DND-41 (cell line): ENCODE data around the gene AGRN.

ENCODE experiments used
- ATAC-seq: fragments of 200-7000 bp; cut with Tn5 transposase; 3 replicates; pipeline ENCODE4 v1.9.1; 2021; ENCODE audit warnings: low read depth; ENCODE audit not compliant: insufficient read depth
- DNase-seq: peaks from one replicate; pipeline ENCODE4 v3.0.0-alpha.2; 2020
- H2AFZ ChIP-seq: 2 replicates; pipeline ENCODE4 v1.6.0; 2012; ENCODE audit warnings: low read depth, low read length
- H3K27ac ChIP-seq: 2 replicates; pipeline ENCODE4 v1.5.1; 2012; ENCODE audit warnings: low read length, inconsistent platforms
- H3K27me3 ChIP-seq: fragments of 200-600 bp; sonication (generic); 2 replicates; pipeline ENCODE4 v1.6.0; 2012; ENCODE audit warnings: low read length, mild to moderate bottlenecking, inconsistent platforms; ENCODE audit not compliant: insufficient read depth, poor library complexity
- H3K36me3 ChIP-seq: 2 replicates; pipeline ENCODE4 v1.5.1; 2012; ENCODE audit warnings: low read length, inconsistent platforms; ENCODE audit not compliant: insufficient read depth
- H3K4me1 ChIP-seq: 2 replicates; pipeline ENCODE4 v1.5.1; 2012; ENCODE audit warnings: mild to moderate bottlenecking, low read length; ENCODE audit not compliant: insufficient read depth
- H3K4me2 ChIP-seq: 2 replicates; pipeline ENCODE4 v1.6.0; 2012; ENCODE audit warnings: mild to moderate bottlenecking, moderate library complexity, low read length, inconsistent platforms; ENCODE audit not compliant: insufficient read depth
- H3K4me3 ChIP-seq, 2 experiments: fragments of 200-600 bp in 1 of 2; shearing (Covaris generic) in 1 of 2; 2 replicates each; pipeline ENCODE4 v1.5.1; 2012 to 2016; ENCODE audit warnings: inconsistent platforms in 2 of 2, low read length in 2 of 2, mild to moderate bottlenecking in 2 of 2, low read depth in 1 of 2, moderate library complexity in 1 of 2
- H3K79me2 ChIP-seq: 2 replicates; pipeline ENCODE4 v1.6.0; 2012; ENCODE audit warnings: low read length, inconsistent platforms; ENCODE audit not compliant: insufficient read depth
- H3K9ac ChIP-seq: 2 replicates; pipeline ENCODE4 v1.6.0; 2012; ENCODE audit warnings: low read depth, mild to moderate bottlenecking, inconsistent platforms, low read length, moderate library complexity
- H3K9me3 ChIP-seq: 2 replicates; pipeline ENCODE4 v1.5.1; 2012; ENCODE audit warnings: low read length, moderate library complexity, mild to moderate bottlenecking, inconsistent platforms; ENCODE audit not compliant: insufficient read depth, severe bottlenecking
- H4K20me1 ChIP-seq: 2 replicates; pipeline ENCODE4 v1.6.0; 2012; ENCODE audit warnings: low read length; ENCODE audit not compliant: insufficient read depth
- EZH2 ChIP-seq: IDR thresholded peaks from 3 replicates; pipeline ENCODE4 v1.6.1; 2012; ENCODE audit warnings: borderline replicate concordance, low read depth, mild to moderate bottlenecking, moderate library complexity, low read length, inconsistent platforms; ENCODE audit not compliant: severe bottlenecking
- TF ChIP-seq, protein P1 (sequence below): IDR thresholded peaks from 2 replicates; pipeline ENCODE4 v1.5.1; 2012; ENCODE audit warnings: borderline replicate concordance, low read length, moderate library complexity, mild to moderate bottlenecking; ENCODE audit not compliant: poor library complexity, severe bottlenecking; ENCODE audit errors: extremely low read depth

The AGRN gene

GRCh38 chr1:978835-979743 lies 40.8 kb upstream of the AGRN start:
- Histone ChIP-seq H3K79me2 (no peaks in the 10 kb centered on the region), H3K27me3 (peaks cover 9% of the 10 kb centered on the region), H3K9me3 (no peaks in the 10 kb centered on the region), H3K4me2 (no peak overlapping the region), H3K27ac (no peak overlapping the region), H3K4me3 (no peak overlapping the region), H3K36me3 (no peaks in the 10 kb centered on the region), H2AFZ (no peak overlapping the region), H3K4me1 (peaks cover 17% of the 10 kb centered on the region), H3K9ac (no peak overlapping the region), H4K20me1 (peaks cover 12% of the 10 kb centered on the region)
- TF ChIP-seq, protein P1, sequence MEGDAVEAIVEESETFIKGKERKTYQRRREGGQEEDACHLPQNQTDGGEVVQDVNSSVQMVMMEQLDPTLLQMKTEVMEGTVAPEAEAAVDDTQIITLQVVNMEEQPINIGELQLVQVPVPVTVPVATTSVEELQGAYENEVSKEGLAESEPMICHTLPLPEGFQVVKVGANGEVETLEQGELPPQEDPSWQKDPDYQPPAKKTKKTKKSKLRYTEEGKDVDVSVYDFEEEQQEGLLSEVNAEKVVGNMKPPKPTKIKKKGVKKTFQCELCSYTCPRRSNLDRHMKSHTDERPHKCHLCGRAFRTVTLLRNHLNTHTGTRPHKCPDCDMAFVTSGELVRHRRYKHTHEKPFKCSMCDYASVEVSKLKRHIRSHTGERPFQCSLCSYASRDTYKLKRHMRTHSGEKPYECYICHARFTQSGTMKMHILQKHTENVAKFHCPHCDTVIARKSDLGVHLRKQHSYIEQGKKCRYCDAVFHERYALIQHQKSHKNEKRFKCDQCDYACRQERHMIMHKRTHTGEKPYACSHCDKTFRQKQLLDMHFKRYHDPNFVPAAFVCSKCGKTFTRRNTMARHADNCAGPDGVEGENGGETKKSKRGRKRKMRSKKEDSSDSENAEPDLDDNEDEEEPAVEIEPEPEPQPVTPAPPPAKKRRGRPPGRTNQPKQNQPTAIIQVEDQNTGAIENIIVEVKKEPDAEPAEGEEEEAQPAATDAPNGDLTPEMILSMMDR = no peak
- no peak for TF ChIP-seq EZH2
- no peak for ATAC-seq
- no peak for DNase-seq

DNA sequence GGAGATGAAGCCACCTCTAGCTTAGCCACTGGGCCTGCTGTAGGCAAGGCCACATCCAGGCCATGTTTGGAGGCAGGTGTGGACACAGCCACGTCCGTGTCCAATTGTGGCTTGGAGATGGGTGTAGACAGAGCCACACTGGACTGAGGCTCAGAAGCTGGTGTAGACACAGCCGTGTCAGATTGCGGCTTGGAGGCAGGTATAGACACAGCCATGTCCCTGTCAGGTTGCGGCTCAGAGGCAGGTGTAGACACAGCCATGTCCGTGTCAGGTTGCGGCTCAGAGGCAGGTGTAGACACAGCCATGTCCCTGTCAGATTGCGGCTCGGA lies 40.2 kb upstream of the AGRN start:
- H3K9me3 ChIP-seq = no peaks in the 10 kb centered on the region
- peaks cover 17% of the 10 kb centered on the region for H3K4me1 ChIP-seq
- peaks cover 12% of the 10 kb centered on the region for H4K20me1 ChIP-seq
- H2AFZ ChIP-seq = no peak overlapping the region
- no peaks in the 10 kb centered on the region for H3K79me2 ChIP-seq
- H3K4me2 ChIP-seq = no peak overlapping the region
- H3K4me3 ChIP-seq = no peak overlapping the region
- no peaks in the 10 kb centered on the region for H3K36me3 ChIP-seq
- ATAC-seq (no peak), DNase-seq (no peak)
- no peak overlapping the region for H3K27ac ChIP-seq
- H3K27me3 ChIP-seq = peaks cover 9% of the 10 kb centered on the region
- TF ChIP-seq, protein P1 = no peak
- TF ChIP-seq EZH2 = no peak
- H3K9ac ChIP-seq = no peak overlapping the region

DNA sequence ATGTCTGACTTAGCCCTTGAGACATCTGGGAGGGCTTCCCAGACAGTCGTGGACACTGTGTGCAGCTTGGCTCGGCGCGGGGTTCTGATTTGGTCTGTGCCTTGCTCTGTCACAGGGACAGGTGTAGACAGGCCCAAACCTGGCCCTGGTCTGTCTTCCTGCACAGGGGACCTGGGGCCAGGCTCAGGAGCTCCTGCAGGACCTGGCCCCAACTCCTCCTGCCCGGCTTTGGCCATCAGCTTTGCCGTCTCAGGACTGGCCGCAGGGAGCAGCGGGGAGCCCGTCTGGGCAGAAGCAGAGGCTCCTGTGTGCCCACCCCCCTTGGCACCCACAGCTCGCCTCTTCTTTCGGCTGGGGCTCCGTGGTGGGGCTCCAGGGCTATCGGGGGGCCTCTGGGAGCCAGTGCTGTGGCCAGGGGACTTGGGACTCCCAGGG lies 39.8 kb upstream of the AGRN start:
- Histone ChIP-seq H3K27me3 (peaks cover 8% of the 10 kb centered on the region), H3K27ac (no peak overlapping the region), H2AFZ (no peak overlapping the region), H3K4me2 (no peak overlapping the region), H4K20me1 (peaks cover 12% of the 10 kb centered on the region), H3K79me2 (no peaks in the 10 kb centered on the region), H3K4me3 (no peak overlapping the region), H3K9me3 (no peaks in the 10 kb centered on the region), H3K9ac (no peak overlapping the region), H3K36me3 (no peaks in the 10 kb centered on the region), H3K4me1 (peaks cover 16% of the 10 kb centered on the region)
- TF ChIP-seq, protein P1 = no peak
- TF ChIP-seq EZH2 = no peak
- DNase-seq (no peak), ATAC-seq (no peak)
